Measurements from ENCODE around the gene PHAF1. TPM values are rescaled to one million over a fixed set of nuclear protein-coding genes. Genes with fewer than 3 reads are reported as not detected.

PHAF1 gene
- total and polyA plus RNA-seq, 4 donors = 26.6 to 42.4 (median 28.4) TPM

- DNase-seq (ENCODE audit: low spot score) = no peak
- Histone ChIP-seq H3K27ac (ENCODE audit: low read depth in 1 of 2, low read length in 2 of 2) (peak overlapping the region; percentile 84 to 85), H3K4me1 (ENCODE audit: control insufficient read depth in 4 of 4, insufficient read depth in 4 of 4, low read length in 3 of 4) (peaks cover 8 to 28% (median 19%) of the 10 kb centered on the region in 4 donors), H3K9ac (ENCODE audit: low read depth in 1 of 2, low read length in 2 of 2) (no peak overlapping the region), H3K36me3 (ENCODE audit: control insufficient read depth in 4 of 4, insufficient read depth in 3 of 4, low read depth in 1 of 4, low read length in 3 of 4) (no peaks in the 10 kb centered on the region), H3K9me3 (ENCODE audit: control insufficient read depth in 4 of 4, low read length in 3 of 4) (no peaks in the 10 kb centered on the region), H3K4me3 (ENCODE audit: low read depth in 1 of 3, low read length in 3 of 3) (peak overlapping the region; percentile 58 to 69 (median 66)), H3K27me3 (ENCODE audit: control insufficient read depth in 4 of 4, insufficient read depth in 4 of 4, low read length in 3 of 4) (no peaks in the 10 kb centered on the region)
- 13% methylated on average over 59 of the region's 59 CpGs for WGBS
- TF ChIP-seq SP1 (IDR thresholded peaks at IDR 0.05) (no peak), ZBTB33 (IDR thresholded peaks at IDR 0.05) (no peak), EGR1 (IDR thresholded peaks at IDR 0.05; ENCODE audit: low read depth in 2 of 2) (no peak), JUND (IDR thresholded peaks at IDR 0.05) (no peak), FOXA2 (IDR thresholded peaks at IDR 0.05) (no peak), GABPA (IDR thresholded peaks at IDR 0.05 in 1 of 2, conservative IDR thresholded peaks at IDR 0.05 in 1 of 2) (no peak), RXRA (IDR thresholded peaks at IDR 0.05) (no peak), HNF4G (IDR thresholded peaks at IDR 0.05) (no peak), FOXA1 (IDR thresholded peaks at IDR 0.05) (no peak), ATF3 (IDR thresholded peaks at IDR 0.05) (no peak), REST (IDR thresholded peaks at IDR 0.05) (no peak), RAD21 (IDR thresholded peaks at IDR 0.05) (no peak), YY1 (IDR thresholded peaks at IDR 0.05) (no peak), TAF1 (conservative IDR thresholded peaks at IDR 0.05) (no peak), MAX (IDR thresholded peaks at IDR 0.05) (no peak), CTCF (IDR thresholded peaks at IDR 0.05; ENCODE audit: low read depth, low read length, missing input control) (no peak), HNF4A (conservative IDR thresholded peaks at IDR 0.05) (no peak), NR2F2 (IDR thresholded peaks at IDR 0.05) (no peak)
These were observed 74.8 kb downstream of the PHAF1 start for GRCh38 chr16:67184453-67184994.
